T follicular helper cell (primary cell): ENCODE data around the gene ANKRD10.
"Not testable (repeated sequence)": the region's sequence is repeated elsewhere in the genome, so short reads cannot be mapped to it uniquely, and the experiment has no call there.

Source experiments
- DNase-seq: peaks from one replicate; pipeline ENCODE4 v3.0.0-alpha.2; 2020; ENCODE audit warnings: low read depth

The ANKRD10 gene

DNA sequence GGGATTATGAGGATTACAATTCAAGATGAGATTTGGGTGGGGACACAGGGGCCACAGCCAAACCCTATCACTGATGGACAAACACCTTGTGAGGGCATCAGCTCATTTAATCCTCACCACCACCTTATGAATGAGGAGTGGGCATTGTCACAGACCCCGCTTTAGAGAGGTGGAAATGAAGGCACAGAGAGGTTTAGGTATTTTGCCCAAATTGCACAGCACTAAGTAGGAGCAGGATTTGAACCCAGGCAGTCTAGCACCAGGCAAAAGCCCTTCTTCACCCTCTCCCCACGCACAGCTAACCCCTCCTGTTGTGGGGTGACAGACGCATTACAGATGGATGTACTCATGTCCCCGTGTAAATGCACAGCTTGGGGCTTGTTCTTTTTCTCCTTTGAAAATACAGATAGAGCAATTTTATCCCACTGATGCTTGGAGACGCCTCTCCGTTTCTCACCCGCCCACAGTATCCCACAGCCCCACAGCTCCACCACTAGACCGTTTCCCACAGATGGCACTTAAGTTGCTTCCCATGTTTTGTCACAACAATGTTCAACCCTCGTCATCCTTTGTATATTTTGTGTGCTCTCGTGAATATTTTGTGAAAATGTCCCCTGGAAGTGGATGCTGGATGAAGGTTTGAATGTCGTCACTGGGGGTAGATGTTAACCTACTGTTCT, 48.2 kb downstream of the ANKRD10 start:
- no peak for DNase-seq

- no peak for DNase-seq
These were observed 51.2 kb downstream of the ANKRD10 start for GRCh38 chr13:110863685-110864084.

GRCh38 chr13:110860983-110861382, 53.9 kb downstream of the ANKRD10 start:
- DNase-seq, result no peak

GRCh38 chr13:110856942-110857835, 57.7 kb downstream of the ANKRD10 start:
- no peak for DNase-seq

DNA sequence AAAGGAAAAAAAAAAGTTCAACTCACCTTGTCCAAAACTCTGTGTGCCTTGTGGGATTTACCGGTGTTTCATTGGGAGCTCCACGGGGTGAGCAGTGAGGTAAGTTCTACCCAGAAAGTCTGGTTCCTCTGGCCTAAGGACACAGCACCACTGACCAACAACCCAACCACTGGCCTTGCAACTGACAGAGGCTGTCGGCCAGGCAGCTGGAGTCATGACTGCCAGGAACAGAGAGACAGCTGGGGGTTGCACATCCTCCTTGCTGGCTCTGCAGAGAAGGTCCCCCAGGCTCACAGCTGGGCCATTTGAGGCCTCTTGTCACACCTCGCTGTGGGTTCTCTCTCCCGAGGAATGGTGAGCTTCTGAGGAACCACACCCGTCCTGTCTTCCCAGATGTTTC, 59.5 kb downstream of the ANKRD10 start:
- DNase-seq, result no peak

GRCh38 chr13:110854866-110855265, 60.0 kb downstream of the ANKRD10 start:
- DNase-seq, result no peak

GRCh38 chr13:110853235-110853721, 61.6 kb downstream of the ANKRD10 start:
- DNase-seq, result no peak

DNA sequence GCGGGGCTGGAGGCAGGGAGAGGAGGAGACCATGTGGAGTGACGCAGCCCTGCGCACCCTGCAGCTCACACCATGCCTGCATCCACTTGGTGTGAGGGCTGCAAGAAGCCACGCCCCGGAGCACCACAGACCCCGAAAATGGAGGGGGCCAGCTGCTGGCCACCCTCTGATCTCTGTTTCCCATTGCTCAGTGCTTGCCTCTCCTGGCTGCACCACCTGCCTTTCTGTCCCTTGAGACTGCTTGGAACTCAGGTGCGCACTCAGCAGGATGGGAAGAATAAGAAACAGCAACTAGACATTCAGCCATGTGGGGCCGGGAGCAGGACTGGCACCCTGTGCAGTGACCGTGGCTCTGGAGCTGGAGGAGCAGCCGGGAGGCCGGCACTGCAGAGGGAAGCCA, 64.0 kb downstream of the ANKRD10 start:
- DNase-seq, result no peak

DNA sequence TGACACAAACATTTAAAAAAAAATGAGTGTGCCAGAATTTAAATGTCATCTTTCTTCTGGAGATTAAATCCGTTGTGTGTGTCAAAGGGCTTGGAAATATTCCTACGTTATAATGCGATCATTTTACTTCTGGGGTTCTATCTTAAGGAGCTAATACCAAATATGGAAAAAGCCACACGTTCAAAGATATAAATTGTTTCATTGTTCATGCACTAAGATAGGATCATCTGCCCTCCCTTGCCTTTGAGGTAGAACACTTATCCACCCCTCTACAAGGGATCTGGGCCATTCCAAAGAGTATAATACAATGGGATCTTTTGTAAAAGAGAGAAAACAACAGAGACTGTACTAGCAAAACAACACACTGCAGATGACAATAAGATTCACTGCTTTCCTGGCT, 64.9 kb downstream of the ANKRD10 start:
- DNase-seq, result no peak

- DNase-seq, result no peak
These were observed 69.3 kb downstream of the ANKRD10 start for GRCh38 chr13:110845520-110845919.

GRCh38 chr13:110841846-110842245, 73.0 kb downstream of the ANKRD10 start:
- DNase-seq, result no peak

DNA sequence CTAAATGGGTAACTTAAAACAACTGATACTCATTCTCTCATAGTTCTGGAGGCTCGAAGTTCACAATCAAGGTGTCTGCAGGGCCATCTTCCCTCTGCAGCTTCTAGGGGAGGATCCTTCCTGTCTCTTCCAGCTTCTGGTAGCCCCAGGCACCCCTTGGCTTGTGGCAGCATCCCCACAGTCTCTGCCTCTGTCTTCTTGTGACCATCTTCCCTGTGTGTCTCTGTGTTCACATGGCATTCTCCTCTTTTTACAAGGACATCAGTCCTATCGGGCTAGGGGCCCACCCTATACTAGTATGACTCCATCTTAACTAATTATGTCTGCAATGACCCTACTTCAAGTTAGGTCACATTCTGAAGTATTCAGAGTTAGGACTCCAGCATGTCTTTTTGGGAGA, 73.5 kb downstream of the ANKRD10 start:
- no peak for DNase-seq

DNA sequence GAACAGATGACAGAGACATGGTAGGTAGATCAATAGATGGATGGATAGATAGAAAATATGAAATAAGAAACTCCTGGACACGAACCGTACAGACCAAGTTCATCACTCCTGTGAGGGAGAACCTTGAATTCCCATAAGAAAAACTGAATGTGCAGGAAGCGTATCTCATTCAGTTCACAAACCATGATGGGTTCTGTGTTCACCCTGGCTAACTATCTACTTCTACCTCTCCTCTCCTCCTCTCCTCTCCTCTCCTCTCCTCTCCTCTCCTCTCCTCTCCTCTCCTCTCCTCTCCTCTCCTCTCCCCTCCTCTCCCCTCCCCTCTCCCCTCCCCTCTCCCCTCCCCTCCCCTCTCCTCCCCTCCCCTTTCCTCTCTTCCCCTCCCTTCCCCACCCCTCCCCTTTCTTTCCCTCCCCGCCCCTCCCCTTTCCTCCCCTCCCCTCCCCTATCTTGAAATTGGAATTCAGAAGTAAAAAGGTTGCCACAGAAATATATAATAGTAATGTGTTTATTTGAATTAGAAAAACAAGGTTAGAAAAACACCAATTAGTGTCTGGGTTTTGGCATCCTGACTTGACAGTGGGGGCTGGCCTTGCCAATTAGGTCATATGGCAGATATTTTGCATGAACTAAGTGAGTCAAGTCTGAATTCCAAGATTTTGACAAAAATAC, 75.9 kb downstream of the ANKRD10 start:
- no peak for DNase-seq

GRCh38 chr13:110838116-110838515, 76.8 kb downstream of the ANKRD10 start:
- DNase-seq, result no peak

DNA sequence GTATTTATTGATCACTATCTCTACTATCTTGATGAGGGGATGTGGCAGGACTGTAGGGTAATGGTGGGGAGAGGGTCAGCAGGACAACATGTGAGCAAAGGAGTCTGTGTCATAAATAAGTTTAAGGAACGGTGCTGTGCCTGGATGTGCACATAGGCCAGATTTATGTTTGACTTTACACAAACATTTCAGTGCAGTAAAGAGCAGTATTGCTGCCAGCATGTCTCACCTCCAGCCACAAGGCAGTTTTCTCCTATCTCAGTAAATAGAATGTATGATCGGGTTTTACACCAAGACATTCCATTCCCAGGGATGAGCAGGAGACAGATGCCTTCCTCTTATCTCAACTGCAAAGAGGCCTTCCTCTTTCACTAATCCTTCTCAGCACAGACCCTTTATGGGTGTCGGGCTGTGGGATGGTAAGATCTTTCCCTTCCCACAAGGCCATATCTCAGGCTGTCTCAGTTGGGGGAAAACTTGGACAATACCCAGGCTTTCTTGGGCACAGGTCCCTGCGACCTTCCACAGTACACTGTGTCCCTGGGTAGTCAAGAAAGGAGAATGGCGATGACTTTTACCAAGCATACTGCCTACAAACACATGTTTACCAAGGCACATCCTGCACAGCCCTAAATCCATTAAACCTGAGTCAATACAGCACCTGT, 77.3 kb downstream of the ANKRD10 start:
- DNase-seq, result not testable (repeated sequence)

GRCh38 chr13:110836605-110836903, 78.3 kb downstream of the ANKRD10 start:
- DNase-seq, result no peak

GRCh38 chr13:110835721-110836604, 78.9 kb downstream of the ANKRD10 start:
- DNase-seq, result no peak

DNA sequence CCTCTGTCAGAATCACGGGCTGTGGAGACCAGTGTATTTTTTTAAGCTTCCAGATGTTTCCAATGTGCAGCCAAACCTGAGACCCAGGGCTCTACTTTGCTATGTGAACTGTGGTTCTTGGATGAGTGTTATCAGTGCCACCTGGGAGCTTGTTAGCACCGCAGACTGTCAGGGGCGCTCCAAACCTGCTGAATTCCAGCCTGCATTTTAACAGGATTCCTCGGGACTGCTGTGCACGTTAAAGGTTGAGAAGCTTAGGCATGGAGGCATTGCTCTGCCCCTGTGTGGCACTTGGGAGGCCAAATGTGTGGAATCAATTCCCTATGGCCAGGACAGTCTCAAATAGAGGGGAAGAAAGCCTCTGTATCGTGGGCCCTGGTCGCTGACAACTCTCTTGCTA, 80.3 kb downstream of the ANKRD10 start:
- DNase-seq, result no peak

GRCh38 chr13:110832531-110832930, 82.3 kb downstream of the ANKRD10 start:
- no peak for DNase-seq

DNA sequence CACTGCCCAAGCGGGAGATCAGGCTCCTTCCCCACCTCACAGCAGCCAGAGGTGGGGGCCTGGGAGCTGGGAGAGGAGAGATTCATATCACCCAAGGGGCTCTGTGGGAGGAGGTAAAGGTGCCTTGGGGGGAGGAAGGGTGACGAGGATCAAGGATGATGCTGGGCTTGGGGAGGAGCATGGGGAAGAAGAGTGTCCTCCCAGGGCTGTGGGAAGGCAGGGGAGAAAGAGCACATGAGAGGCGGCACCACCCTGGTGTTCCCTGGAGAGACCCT, 82.7 kb downstream of the ANKRD10 start:
- DNase-seq, result no peak

- DNase-seq, result no peak
These were observed 83.2 kb downstream of the ANKRD10 start for GRCh38 chr13:110831437-110832204.
